GM21576 (cell line): ENCODE results near the gene NOM1.

ENCODE experiments used
- ATAC-seq: cut with Tn5 transposase; IDR thresholded peaks from one replicate; pipeline ENCODE4 v1.9.1; 2021; ENCODE audit warnings: mild to moderate bottlenecking, moderate library complexity; ENCODE audit not compliant: unreplicated experiment

The NOM1 gene

DNA sequence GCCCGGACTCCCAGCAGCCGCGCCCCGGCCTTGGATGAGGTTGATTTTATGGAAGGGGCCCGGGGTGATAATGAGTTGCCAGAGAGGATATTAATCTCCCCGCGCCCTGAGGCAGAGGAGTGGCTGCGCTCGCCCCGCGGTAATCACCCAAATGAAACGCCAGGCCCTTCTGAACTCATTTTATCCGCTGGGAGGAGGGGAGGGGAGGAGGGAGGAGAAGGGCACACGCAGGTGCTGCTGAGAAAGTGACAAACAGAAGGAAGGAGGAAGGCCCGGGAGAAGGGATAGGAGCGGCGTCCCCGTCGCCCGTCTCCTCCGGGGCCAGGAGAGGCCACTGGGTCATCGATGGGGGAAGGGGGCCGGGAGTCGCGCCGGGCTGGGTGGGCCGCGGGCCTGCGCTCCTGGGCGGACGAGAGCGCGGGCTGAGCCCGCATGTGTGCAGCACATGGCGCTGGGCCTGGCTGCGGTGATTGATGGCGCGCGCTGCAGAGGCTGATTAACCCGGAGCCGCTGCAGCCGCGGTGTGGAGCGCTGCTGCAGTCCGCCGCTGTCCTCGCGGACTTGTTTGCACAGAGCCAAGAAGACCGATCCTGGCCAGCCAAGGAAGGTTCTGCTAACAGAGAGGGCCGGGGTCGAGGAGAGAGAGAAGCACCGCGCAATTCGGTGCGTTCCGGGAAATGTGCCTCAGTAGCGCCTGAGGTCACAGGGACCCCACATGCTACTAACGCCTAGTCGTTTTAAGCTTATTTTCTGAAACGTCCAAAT is 54.4 kb downstream of the NOM1 start:
- no peak for ATAC-seq

DNA sequence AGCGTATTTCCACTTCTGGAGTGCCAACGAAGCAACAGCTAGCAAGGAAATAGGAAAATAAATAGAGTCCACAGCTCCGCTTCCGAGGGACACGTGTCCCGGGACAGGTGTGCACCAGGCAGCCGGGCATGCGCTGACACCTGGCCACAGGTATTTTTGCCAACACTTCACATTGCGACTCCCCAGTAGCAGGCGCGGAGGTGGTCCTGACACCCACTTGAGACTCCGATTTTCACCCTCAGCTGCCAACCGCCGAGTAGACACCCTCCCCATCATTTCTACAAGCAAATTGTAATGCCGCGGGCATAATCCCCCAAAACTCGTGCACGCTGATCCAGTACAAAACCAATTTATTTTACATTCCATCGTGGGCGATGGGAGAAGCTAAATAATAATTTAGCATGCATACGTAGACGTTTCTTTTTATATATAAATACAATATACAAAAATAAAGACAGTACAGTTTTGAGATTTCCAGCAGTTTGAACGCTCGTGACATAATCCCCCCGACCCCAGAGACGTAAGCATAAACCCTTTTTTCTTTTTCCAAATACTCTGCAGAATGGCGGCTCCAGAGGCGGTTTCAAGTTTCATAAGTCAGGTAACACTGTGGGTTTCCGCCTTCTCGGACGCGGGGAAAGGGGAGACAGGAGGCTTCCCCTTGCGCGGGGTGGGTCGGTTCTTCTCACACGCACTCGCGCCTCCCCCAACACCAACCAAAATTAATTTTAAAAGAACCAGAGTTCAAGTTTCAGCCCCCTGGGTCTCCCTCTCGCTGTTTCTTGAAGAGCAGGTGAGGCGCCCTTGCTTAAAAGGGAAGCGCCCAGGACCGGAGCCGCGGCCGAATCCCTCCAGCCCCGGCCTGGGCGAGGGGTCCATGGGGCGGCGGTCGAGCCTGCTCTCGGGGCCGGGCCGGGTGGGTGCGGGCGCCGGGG is 55.3 kb downstream of the NOM1 start:
- no peak for ATAC-seq

DNA sequence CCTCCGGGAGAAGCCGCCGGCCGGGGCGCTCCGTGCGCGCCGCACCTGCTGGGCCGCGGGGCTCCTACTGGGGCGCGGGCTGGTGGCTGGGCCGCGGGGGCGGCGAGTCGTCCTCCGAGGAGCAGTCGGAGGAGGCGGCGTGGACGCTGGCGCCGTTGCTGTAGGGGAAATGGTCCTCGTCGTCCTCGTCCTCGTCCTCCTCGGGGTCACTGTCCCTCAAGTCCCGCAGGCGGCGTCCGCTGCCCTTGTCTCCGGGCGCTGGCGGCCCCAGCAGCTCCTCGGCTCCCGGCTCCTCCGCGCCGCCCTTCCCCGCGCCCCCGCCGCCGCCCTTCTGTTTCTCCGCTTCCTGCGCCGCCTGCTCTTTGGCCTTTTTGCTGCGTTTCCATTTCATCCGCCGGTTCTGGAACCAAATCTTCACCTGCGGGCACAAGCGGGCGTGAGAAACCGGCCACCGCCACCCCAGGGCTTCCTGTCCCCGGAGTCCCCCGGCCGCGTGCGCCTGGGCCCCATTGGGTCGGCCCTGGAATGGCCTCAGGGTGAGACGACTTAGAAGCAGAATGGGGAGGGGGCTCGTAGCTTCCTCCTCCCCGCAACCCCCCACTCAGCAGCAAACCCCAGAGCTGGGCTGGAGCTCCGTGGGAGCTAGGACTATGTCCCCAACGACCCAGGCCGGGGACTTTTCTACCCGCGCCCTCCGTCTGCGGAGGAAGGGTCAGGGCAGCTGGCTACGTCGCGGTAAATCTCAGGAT is 56.1 kb downstream of the NOM1 start:
- ATAC-seq = no peak

DNA sequence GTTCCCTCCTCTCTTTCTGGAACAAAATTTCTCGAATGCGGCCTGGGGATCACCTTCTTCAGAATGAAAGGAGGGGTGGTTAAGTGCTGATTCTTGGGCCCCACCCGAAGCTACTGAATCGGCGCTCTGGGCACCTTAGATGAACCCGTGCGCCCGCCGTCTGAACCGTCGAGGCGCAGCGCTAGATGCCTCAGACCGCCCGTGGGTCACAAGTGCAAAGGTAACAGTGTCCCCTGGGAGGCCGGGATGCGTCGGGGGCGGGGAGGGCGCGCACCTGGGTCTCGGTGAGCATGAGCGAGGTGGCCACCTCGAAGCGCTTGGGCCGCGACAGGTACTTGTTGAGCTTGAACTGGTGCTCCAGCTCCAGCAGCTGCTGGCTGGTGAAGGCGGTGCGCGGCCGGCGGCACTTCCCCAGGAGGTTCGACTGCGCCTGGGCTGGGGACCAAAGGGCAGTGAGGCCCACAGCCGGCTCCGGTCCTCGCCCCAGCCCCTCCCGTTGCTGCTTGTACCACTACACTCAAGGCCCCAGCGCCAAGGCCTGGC is 56.8 kb downstream of the NOM1 start:
- ATAC-seq = no peak

DNA sequence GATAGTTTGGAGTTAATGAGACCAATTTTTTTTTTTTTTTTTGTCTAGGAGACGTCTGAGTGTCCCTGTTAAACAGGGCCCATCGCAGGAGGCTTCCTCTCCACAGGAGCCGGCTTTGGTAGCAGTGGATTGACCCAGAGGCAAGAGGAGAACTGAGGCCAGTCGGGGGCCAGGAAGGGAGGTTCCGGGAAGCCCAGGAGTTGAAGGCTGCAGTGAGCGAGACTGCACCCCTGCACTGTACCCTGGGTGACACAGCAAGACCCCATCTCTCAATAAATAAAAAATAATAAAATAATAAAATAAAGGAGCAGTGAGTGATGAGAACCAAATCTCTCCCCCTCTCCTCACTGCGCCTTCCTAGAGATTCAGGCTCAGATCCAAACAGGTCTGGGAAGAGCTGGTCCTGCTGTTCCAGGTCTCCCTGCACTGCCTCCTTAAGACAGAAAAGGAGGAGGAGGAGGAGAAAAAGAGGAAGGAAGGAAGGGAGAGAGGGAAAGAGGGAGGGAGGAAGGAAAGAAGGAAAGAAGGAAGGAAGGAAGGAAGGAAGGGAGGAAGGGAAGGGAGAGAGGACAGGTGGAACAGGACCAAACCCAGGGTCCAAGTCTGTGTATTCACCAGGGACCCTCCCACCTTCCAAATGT is 57.4 kb downstream of the NOM1 start:
- ATAC-seq = no peak

DNA sequence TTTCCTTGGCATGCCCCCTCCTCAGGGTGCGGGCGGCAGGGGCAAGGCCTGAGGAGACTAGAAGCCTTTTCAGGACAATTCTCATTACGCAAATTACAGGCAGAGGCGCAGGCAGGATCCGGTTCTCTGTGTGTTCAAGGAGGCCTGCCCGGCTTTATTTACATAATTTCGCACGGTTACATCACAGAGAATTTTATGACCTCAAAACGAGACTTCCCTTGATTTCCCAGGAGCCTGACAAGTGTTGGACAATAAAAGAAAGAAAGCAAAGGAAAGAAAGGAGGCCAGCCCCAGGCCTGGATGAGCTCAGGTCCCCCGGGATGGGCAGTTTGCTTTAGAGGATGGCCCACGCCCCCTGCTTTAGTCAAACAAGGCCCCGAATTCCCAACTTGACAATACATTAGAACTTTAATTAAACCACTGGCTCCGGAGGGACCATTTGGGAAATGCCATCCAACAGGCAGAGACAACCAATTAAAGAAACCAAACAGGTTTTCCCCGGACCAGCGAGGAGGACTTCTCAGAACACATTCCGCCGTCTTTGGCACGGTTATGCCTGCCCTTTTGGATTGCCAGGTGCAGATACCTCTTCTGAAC is 58.1 kb downstream of the NOM1 start:
- no peak for ATAC-seq

DNA sequence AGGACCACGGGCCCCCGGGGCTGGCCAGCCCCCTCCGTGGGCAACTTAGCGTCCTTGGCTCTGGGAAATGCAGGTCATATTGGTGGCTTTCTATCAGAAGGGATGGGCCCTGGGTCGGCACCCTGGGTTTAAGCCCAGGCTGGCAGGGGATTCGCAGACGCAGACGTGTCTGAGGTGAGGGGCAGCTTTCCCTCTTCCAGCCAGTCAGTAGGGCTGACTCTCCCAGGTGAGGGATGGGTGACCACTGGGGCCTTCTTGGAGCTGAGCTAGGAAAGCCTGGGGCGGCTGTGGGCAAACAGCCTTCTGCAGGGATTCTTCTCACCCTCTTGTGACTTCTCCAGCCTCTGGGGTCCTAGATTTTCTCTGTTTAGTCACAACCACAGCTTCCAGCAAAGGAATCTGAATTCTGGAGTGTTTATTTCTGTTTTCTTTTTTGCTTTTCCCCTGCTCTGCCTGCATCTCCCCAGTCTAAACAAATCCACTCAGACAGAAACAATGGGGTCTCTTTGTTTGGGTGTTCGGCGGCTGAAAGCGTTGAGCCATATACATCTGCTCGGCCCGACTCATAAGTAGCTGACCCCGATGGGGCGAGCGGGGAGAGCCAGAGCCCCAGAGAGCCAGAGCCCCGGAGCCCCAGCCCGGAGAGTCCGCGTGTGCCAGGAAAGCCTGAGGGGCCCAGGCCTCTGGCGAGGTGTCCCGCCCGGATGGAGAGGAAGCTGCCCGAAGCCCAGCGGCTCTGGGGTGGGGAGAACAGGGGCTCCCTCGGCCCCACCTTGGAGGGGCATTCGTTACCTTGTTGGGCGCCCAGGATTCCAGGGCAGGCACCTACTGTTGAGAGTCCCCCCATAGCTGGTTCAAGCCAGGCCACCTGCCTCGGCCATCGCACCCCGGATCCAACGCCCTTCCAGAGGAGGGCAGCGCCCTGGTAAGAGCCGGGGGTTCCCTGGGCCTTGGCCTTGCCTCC is 59.0 kb downstream of the NOM1 start:
- no peak for ATAC-seq

DNA sequence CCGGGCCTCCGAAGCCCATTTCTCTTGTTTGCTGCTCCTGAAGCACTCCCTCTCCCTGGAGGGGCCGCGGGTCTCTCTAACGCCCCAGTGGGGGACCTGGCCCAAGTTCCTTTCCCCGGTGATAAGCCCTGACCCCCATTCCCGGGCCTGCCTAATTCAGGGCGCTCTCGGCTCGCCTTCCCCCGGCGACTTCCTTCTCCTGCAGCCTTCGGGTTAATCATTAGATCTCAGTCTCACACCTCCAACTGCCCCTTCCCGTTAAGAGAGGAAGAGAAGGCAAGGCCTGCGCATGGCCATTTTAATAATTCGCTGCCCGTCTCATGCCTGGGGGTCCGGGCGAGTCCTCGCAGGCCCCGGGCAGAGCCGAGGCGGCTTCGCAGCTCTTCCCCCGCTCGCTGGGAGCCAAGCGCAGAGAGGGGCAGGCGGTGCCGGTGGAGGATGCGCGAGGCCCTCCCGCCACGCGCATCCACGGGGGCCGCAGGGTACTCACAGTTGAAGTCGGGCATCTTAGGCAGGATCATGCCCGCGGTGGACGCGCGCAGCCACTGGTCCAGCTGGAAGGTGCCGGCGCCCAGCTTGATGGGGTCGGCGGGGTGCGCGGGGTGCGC is 59.8 kb downstream of the NOM1 start:
- ATAC-seq = no peak

DNA sequence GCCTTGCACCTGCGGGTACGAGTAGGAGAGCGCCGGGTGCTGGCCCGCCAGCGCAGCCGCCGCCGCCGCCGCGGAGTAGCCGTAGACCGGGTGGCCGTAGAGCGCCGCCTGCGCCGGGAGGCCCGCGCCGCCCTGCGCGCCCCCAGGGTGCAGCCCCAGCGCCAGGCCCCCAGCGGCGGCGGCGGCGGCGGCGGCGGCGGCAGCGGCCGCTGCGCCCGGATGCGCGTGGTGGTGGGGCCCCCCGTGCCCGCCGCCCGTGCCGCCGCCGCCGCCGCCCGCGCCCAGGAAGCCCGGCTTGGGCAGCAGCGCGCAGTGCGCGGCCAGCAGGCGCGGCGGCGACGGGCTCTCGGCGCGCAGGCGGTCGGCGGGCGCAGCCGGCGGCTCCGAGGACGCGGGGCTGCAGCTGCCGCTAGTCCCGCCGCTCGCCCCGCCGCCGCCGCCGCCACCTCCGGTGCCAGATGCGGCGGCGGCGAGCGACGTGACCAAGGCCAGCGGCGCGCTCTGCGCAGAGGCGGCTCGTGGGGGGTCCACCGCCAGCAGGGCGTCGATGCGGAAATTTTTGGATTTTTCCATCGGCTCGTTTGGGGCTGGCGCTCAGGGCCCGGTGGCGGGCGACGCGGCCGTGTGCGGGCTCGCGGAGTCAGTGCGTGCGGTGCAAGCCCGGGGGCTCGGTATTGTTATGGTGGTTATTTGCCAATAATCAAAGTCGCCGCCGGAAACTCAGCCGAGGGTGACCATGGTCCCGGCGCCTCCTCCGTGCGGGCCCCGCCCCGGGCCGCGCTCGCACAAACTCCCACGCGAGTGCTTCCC is 60.5 kb downstream of the NOM1 start:
- ATAC-seq = peak; percentile 27

DNA sequence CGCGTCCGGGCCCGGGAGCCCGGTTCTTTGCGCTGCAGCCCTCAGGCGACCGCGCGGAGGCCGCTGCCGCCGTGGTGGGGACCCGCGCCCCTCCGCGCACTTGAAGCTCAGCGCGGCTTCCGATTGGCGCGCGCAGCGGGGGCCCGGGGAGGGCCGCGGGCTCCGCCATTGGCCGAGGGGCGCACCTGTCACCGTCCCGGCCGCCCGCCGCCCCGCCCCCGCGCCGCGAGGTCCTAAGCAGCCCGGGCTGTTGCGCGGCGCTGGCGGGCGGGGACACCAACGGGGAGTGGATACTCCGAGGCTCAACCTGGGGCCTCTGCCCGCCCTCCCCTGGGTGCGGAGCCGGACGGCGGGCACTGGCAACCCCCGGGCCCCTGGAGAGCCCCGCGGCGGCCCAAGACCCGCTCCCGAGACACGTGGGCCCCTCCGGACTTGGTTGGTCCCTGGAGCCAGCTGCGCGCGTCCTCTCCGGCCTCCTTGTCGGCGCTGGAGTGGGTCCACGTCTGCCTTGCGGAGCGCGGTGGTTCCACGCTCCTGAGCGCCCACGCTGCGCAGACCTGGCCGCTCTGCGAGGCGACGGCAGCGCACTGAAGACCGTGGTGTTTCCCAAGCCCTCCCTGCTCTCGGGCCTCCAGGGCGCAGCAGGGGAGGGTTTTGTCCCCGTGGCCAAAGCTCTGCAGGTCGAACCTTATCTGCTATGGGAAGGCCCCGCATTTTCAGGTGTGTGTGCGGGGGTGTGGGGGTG is 61.2 kb downstream of the NOM1 start, which contains the start of gene MNX1:
TSS of gene MNX1 (minus strand) at position 76 of the 745 bp plus-strand sequence. CDS start 313 bp downstream, outside the sequence.
- peak; percentile 62 for ATAC-seq

DNA sequence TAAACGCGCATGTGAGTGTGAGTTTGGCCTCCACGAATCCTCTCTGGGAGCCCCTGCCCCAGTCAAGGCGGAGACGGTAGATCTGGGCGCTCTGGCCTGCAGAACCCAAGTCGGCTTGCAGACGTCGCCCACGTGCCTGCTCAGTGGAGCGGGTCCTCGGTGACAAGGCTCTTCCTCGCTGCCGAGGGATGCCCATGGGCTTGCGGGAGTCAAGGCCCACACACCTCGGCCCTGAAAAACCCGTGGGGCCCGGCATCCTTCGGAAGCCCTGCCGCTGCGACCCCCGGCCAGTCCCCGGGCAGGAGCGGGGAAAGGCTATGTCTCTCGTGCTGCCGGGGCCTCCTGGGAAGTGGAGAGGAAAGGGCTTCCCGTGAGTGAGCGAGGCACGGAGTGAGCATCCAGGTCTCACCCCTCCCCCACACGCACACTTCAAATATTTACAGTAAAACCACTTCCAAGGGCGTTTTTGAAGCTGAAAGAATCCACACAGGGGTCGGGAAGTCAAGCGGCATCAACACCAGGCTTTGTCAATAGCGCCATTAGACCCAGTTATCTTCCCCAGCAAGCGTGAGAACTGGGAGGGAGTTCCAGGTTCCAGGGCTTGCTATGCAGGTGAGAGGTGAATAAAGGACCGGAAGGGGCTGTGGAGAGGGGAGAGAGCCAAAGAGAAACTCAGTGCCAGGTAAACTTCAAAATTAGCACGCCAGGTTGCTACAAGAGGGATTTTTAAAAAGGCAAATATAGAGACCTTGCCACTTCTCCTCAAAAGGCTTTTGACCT is 62.0 kb downstream of the NOM1 start:
- ATAC-seq = peak; percentile 6

DNA sequence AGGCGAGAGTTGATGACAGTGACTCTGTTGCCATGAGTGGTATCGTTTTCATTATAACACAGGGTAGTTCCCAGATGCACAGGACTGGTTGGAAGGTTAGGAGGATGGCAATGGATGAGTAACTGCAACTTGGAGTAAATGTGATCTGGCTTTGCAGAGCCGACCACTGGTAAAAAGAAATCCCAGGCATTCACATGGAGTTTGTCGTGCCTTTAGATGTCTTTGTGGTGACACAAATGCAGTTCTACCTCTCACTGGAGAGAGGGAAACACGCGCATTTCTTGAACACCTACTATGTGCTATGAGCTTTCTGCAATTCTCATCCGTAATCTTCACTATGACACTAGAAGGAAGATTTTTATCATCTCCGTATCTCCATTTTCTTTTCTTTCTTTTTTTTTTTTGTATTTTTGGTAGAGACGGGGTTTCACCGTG is 62.6 kb downstream of the NOM1 start:
- ATAC-seq = no peak

DNA sequence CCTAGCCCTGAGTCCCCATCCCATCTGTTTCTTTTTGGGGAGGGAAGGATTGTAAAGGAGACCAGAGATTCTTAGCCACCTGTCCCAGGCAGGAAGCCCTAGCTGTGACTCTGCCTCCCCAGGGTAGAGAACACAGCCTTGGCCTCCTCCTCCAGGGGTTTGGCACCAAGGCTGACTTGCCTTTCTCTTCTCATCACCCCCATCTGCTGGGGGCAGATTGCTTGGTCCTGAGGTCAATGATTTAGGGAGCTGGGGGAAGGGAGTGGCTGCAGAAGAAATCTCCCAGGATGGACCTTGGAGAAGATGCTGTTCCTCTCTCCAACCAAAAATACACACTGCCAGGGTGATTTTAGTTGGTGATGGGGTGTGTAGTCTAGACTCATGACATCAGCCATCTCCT is 63.6 kb downstream of the NOM1 start:
- ATAC-seq = no peak

DNA sequence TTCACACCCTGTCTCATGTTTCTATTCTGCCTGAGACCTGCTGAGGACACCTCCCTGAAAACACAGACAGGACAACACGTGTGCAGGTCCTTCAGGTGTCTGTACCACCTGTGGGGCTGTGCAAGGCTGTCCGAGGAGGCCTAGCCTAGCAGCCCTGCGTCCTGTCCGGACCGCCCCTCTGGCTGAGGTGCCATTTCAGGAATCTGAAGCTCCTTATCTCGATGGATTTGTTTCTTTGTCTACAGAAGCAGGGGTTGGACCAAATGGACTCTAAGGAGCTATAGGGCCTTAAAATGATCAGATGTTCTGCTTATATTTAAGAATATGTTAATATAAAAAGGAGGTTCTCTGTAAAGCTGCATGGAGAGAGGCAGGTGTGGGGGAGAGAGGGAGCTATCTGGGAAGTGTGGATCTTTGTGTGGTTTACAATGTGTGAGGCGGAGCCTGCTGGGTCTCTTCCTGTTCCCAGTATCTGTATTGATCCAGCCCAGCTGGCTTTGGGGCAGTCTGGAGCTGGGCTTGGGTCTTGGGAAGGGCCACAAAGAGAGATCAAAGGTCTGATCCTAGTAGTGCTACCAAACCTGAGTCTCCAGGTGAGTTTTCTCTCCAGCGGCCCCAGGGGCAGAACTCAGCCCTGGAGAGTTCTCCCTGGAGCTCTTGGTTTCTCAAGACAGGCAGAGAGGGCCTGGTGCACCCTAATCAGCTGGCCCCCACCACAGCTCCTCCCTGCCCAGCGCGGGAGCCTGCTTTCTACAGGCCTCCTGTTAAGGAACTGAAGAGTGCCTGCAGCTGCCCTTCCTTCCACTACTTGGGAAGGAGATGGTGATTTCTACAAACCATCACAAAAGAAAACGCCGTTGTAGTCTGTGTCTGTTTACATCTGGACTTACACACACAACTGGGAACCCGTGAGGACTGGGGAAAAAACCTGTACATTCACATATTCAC is 64.4 kb downstream of the NOM1 start:
- ATAC-seq = no peak
